Regular cardiac myocyte (primary cell): ENCODE data around the gene TAF7L. TPM values are rescaled to one million over a fixed set of nuclear protein-coding genes. Genes with fewer than 3 reads are reported as not detected.

ENCODE experiments used
- total RNA-seq: library from RNA; depleted of rRNA; stranded (reverse); fragments of >200 nt; gene quantifications from 2 replicates; pipeline ENCODE4 v1.2.3, GENCODE V29; 2014

The TAF7L gene, protein sequence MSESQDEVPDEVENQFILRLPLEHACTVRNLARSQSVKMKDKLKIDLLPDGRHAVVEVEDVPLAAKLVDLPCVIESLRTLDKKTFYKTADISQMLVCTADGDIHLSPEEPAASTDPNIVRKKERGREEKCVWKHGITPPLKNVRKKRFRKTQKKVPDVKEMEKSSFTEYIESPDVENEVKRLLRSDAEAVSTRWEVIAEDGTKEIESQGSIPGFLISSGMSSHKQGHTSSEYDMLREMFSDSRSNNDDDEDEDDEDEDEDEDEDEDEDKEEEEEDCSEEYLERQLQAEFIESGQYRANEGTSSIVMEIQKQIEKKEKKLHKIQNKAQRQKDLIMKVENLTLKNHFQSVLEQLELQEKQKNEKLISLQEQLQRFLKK
- total RNA-seq, result 0.38 and 1.1 TPM in 2 replicates

GRCh38 chrX:101290957-101291603 lies at the start of gene TAF7L:
Gene TAF7L (minus strand): TSS chrX:101291334. CDS start chrX:101287543, 3,791 bp downstream.

GRCh38 chrX:101219116-101219863 lies 71.8 kb downstream of the TAF7L start, which contains the start of gene DRP2:
Gene DRP2 (plus strand): TSS chrX:101219786. CDS start chrX:101231648, 11,862 bp downstream.

Other genes starting within 250 kb of the TAF7L start
- 11.6 and 18.8 TPM in 2 replicates for gene TRMT2B, start 239.2 kb downstream of the TAF7L start, total RNA-seq
- 5.1 and 8.2 TPM in 2 replicates for gene TMEM35A, start 212.5 kb downstream of the TAF7L start, total RNA-seq
- 7.3 and 33.5 TPM in 2 replicates for gene CENPI, start 193.1 kb downstream of the TAF7L start, total RNA-seq
- 2.5 and 9.6 TPM in 2 replicates for gene DRP2, start 71.5 kb downstream of the TAF7L start, total RNA-seq
- gene TIMM8A, start 57.4 kb upstream of the TAF7L start, total RNA-seq, result 2.5 and 9.0 TPM in 2 replicates
- gene BTK, start 94.9 kb upstream of the TAF7L start, total RNA-seq, result not detected in 2 replicates
- 278 and 320 TPM in 2 replicates for gene RPL36A, start 99.7 kb upstream of the TAF7L start, total RNA-seq
- gene GLA, start 116.6 kb upstream of the TAF7L start, total RNA-seq, result 27.3 and 38.0 TPM in 2 replicates
- gene HNRNPH2, start 116.9 kb upstream of the TAF7L start, total RNA-seq, result 64.5 and 96.4 TPM in 2 replicates
- 5.4 and 6.8 TPM in 2 replicates for gene ARMCX4, start 194.1 kb upstream of the TAF7L start, total RNA-seq